ENCODE measurements around the gene ZNF235.
"Not testable (repeated sequence)": the region's sequence is repeated elsewhere in the genome, so short reads cannot be mapped to it uniquely, and the experiment has no call there.

The ZNF235 gene

DNA sequence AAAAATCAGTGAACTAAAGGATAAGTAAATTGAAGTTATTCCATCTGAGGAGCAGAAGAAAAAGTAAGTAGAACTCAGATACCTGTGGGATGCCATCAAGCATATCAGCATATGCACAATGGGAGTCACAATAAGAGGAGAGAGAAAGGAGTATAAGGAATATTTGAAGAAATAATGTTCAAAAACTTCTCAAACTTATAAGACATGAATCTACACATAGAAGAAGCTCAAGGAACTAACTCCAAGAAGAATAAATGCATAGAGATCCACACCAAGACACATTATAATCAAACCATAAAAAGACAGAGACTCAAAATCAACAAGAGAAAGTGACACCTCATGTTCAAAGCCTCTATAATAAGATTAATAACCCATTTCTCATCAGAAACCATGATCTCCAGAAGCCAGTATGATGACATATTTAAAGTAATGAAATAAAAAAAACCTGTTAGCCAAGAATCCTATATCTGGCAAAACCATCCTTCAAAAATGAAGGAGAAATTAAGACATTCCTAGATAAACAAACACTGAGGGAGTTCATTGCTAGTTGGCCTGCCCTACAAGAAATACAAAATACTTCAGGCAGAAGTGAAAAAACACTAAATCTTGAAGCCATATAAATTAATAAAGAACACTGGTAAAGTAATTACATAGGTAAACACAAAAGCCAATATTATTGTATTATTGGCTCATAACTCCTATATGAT lies 49.0 kb downstream of the ZNF235 start:
- DNase-seq (ENCODE audit: low read depth) = no peak

DNA sequence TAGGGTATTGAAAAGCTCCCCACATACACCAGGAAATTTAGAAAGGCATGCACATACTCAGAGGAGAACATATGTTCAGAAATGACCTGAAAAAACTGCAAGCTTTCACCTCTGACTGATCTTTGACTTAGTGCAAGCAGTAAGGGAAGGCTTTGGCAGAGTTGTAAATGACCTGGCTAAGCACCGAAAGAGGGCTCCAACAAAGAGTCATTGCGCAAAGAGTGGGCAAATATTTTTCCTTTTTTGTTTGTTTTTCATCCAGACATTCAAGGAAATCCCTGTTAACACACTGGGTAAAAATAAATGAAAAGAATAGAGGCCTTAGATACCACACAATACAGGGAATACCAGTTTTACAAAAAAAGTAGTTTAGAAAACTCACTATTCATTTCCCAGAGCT lies 50.3 kb downstream of the ZNF235 start:
- DNase-seq (ENCODE audit: low read depth) = no peak

DNA sequence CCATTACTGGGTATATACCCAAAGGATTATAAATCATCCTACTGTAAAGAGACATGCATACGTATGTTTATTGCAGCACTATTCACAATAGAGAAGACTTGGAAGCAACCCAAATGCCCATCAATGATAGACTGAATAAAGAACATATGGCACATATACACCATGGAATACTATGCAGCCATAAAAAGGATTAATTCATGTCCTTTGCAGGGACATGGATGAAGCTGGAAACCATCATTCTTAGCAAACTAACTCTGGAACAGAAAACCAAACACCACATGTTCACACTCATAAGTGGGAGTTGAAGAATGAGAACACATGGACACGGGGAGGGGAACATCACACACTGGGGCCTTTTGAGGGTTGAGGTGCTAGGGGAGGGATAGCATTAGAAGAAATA lies 51.4 kb downstream of the ZNF235 start:
- not testable (repeated sequence) for DNase-seq (ENCODE audit: low read depth)

DNA sequence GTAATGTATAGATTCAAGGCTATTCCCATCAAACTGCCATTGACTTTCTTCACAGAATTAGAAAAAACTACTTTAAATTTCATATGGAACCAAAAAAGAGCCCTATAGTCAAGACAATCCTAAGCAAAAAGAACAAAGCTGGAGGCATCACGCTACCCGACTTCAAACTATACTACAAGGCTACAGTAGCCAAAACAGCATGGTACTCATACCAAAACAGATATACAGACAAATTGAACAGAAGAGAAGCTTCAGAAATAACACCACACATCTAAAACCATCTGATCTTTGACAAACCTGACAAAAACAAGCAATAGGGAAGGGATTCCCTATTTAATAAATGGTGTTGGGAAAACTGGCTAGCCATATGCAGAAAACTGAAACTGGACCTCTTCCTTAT lies 52.5 kb downstream of the ZNF235 start:
- DNase-seq (ENCODE audit: low read depth) = not testable (repeated sequence)

DNA sequence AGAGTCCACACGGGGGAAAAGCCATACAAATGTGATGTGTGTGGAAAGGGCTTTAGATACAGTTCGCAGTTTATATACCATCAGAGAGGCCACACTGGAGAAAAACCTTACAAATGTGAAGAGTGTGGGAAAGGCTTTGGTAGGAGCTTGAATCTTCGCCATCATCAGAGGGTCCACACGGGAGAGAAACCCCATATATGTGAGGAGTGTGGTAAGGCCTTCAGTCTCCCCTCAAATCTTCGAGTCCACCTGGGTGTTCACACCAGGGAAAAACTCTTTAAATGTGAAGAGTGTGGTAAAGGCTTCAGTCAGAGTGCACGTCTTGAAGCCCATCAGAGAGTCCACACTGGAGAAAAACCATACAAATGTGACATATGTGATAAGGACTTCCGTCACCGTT lies 68.4 kb downstream of the ZNF235 start:
- DNase-seq (ENCODE audit: low read depth) = no peak

All from stimulated activated CD8-positive, alpha-beta memory T cell treated with anti-CD3 and anti-CD28 coated beads, Interleukin-7, amount 100 ng/mL, for 24 hours (primary cell).